ENCODE data around the gene TNNT3.

TNNT3 gene

DNA sequence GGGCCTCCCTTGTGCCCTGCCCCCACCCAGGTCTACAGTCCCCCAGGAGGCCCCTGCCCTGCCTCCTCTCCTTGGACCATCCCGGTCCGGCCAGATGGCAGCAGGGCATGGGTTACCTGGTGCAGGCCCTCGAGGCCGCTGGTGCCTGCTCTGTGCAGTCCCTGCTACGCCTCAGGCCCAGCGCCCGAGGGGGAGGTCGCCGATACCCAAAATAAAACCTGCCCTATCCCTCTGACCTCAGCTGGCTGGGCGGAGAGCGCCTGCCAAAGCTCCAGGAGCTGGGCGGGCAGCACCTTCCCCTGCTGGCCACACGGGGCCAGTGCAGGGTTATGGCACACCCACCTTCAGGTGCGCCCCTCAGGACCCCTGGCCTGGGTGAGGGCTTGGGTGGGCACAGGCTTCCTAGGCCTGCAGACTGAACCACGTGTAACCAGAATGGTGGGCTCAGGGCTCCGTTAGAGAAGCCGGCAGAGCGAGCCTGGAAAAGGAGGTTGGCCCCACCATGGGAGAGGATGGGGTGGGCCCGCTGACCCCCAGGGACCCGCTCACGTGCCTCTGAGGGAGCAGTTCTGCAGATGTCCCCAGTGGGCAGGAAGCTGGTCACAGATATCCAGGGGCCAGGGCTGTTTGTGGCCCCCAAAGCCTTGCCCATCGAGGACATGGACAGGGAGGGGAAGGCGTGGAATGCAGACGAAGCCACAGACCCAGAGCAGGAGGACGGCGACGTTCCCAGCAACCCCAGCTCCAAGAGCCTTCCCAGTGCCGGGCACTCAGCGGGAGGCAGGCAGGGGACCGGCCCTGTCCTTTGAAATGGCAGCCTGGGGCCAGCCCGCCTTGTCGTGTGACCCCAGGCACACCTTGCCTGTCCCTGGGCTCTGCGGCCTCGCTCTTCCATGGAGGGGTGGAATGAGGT is 1.7 kb upstream of the TNNT3 start:
- H3K4me3 ChIP-seq (ENCODE audit: low read length): no peak overlapping the region
- no peak for DNase-seq (ENCODE audit: low read depth)
- TF ChIP-seq, protein P1, sequence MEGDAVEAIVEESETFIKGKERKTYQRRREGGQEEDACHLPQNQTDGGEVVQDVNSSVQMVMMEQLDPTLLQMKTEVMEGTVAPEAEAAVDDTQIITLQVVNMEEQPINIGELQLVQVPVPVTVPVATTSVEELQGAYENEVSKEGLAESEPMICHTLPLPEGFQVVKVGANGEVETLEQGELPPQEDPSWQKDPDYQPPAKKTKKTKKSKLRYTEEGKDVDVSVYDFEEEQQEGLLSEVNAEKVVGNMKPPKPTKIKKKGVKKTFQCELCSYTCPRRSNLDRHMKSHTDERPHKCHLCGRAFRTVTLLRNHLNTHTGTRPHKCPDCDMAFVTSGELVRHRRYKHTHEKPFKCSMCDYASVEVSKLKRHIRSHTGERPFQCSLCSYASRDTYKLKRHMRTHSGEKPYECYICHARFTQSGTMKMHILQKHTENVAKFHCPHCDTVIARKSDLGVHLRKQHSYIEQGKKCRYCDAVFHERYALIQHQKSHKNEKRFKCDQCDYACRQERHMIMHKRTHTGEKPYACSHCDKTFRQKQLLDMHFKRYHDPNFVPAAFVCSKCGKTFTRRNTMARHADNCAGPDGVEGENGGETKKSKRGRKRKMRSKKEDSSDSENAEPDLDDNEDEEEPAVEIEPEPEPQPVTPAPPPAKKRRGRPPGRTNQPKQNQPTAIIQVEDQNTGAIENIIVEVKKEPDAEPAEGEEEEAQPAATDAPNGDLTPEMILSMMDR (conservative IDR thresholded peaks at IDR 0.05; ENCODE audit: low read length): 0 out of 2 replicates have a peak, but pooled peaks have one; percentile 18

DNA sequence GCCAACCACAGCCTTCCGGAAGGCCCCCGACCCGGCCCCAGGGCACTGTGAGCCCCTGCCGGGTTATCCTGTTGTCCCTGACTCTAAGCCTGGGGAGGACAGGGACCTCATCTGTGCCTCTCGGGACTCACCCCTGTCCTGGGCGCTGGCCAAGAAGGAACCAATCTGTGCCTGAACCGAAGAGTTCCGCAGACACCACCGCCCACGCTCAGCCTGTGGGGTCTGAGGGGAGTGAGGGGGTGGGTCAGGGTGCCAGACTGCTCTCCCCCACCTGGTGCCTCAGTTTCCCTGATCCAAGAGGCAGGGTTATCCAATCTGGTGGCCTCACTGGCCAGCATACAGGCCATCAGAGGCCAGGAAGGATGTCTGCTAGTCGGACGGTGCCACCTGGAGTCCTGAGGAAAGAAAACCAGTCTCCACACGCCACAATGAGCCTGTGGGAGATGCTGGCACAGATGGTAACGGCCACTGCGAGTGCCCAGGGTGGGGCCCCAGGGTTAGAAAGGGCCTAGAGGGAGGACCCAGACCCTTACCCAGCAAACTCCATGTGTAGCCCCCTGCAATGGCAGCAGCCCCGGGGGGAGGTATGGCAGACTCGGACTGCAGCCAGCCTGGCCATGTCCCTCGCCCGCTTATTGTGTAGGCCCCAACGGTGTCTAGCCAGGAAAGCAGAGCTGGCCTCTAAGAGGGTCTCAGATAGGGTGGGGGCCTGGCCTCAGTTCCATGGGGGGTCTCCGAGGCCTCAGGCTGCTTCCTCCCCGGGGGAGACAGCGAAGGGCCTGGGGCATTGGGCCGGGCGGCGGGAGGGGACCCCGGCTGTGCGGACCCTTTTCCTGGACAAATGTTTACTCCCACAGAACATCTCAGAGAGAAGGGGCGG is 827 bp upstream of the TNNT3 start:
- no peak for DNase-seq (ENCODE audit: low read depth)
- TF ChIP-seq, protein P1 (conservative IDR thresholded peaks at IDR 0.05; ENCODE audit: low read length): no peak
- H3K4me3 ChIP-seq (ENCODE audit: low read length): no peak overlapping the region

DNA sequence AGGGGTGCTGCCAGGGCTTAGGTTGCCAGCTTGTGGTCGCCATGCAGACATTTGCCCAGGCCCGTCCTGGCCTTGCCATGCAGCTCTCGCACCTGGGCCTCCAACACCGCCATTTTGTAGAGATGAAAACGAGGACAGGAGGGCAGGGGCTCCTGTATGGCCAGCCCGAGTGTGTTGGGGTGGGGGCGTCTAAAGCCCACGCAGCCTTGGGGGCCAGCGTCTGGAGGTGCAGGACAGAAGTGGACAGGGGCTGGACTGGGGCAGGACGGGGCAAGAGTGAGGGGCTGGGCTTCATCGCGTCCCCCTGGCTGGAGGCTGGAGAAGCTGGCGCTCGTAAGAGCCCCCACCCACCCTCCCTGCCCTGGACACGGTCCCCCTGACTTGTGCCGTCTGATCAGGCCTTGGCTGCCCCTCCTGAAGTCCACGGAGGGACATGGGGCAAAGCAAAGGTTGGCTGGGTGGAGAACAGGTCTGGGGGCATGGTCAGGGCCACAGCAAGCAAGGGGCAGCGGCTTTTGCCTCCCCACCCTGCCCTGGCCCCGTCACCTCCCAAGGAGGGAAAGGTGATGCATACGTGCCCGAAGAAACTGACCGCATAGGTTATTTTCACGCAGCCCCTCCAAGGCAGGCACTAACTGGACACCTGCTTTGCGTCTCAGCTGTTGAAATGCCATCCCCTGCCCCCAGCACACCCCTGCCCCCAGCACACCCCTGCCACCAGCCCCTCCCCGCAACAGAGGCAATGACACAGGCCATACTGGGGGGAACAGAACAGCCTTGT is 815 bp downstream of the TNNT3 start:
- H3K4me3 ChIP-seq (ENCODE audit: low read length): no peak overlapping the region
- no peak for DNase-seq (ENCODE audit: low read depth)
- TF ChIP-seq, protein P1 (conservative IDR thresholded peaks at IDR 0.05; ENCODE audit: low read length): no peak

DNA sequence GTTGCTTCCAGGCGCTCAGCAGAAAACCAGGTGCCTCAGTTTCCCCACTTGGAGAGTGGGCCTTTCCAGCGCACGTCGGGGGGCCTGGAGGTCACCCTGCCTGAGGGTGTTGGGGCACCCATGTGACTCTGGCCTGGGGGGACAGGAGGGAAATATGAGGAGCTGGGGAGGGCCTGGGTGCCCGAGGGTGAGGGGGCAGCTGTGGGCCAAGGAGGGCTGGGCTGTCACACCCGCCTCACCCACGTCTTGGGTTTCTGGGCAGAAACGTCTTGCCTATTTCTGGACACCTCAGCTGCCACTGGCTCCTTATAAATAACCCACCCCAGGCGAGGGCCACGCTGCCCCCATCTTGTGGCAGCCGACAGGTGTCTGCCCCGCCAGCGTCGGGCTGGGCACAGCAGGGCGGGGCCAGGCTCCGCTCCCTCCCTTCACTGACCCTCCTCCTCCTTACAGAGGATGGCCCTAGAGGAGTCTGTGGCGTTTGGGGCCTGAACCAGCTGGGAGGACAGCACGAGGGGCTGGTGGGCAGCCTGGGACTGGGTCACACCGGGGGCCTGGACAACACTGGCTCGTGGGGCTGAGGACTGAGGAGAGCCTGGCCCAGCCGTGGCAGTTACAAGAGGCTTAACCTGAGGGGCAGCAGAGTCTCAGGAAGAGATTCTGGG is 1.5 kb downstream of the TNNT3 start:
- DNase-seq (ENCODE audit: low read depth): no peak
- TF ChIP-seq, protein P1 (conservative IDR thresholded peaks at IDR 0.05; ENCODE audit: low read length): no peak
- H3K4me3 ChIP-seq (ENCODE audit: low read length): no peak overlapping the region

DNA sequence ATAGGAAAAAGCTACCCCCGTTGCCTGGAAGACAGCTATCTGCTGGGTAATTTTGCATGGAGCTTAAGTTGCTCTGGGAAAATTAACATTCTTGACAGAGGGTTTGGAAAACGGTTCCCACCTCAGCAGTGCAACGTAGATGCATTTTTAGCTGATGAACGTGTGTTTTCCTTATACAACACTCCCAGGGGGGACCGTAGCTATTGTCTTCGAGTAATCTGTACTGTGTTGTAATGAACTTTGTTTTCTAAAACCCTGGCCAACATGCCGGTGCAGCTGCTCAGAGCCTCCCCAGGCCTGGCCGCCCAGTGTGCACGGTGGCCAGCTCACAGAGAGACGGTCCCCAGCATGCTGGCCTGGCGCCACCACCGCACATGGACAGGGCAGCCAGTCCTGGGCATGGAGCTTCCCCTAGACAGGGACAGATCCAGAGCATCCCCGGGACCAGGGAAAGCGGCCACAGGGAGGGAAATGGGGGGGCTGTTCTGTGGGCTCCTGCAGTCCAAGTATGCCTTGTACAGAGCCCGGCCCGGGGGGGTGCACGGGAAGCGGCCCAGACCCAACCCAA is 2.2 kb downstream of the TNNT3 start:
- H3K4me3 ChIP-seq (ENCODE audit: low read length): no peak overlapping the region
- TF ChIP-seq, protein P1 (conservative IDR thresholded peaks at IDR 0.05; ENCODE audit: low read length): no peak
- DNase-seq (ENCODE audit: low read depth): peak; percentile 53

DNA sequence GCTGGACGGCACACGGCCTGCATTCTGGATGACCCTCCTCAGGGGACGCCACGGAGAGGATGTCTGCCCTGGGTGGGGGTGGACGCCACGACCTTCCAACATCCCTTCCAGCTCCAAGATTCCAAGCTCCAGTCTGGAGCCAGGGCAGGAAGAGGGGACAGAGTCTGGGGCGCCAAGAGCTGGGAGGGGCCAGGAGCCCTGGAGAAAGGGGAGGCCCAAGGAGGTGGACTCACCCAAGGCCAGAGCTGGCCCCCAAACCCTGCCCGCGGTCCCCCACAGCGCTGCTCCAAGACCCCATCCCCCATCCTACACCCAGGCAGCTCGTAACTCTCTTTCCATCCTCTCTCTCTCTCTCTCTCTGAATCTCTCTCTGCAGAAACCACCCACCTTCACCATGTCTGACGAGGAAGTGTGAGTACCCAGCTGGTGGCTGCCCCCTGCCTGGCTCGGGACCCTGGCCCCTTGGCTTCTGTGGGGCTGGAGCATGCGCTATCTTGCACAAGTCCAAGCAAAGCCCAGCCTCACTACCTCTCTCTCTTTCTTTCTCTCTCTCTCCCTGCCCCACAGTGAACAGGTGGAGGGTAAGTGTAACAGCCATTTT is 3.1 kb downstream of the TNNT3 start:
- no peak for DNase-seq (ENCODE audit: low read depth)
- no peak overlapping the region for H3K4me3 ChIP-seq (ENCODE audit: low read length)
- TF ChIP-seq, protein P1 (conservative IDR thresholded peaks at IDR 0.05; ENCODE audit: low read length): no peak
